ENCODE measurements around the gene SCN8A.

Gene SCN8A

GRCh38 chr12:51589060-51589459 lies 2.0 kb upstream of the SCN8A start:
- TF ChIP-seq, protein P1, sequence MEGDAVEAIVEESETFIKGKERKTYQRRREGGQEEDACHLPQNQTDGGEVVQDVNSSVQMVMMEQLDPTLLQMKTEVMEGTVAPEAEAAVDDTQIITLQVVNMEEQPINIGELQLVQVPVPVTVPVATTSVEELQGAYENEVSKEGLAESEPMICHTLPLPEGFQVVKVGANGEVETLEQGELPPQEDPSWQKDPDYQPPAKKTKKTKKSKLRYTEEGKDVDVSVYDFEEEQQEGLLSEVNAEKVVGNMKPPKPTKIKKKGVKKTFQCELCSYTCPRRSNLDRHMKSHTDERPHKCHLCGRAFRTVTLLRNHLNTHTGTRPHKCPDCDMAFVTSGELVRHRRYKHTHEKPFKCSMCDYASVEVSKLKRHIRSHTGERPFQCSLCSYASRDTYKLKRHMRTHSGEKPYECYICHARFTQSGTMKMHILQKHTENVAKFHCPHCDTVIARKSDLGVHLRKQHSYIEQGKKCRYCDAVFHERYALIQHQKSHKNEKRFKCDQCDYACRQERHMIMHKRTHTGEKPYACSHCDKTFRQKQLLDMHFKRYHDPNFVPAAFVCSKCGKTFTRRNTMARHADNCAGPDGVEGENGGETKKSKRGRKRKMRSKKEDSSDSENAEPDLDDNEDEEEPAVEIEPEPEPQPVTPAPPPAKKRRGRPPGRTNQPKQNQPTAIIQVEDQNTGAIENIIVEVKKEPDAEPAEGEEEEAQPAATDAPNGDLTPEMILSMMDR (IDR thresholded peaks at IDR 0.05; ENCODE audit: extremely low read depth, missing control alignments): no peak

DNA sequence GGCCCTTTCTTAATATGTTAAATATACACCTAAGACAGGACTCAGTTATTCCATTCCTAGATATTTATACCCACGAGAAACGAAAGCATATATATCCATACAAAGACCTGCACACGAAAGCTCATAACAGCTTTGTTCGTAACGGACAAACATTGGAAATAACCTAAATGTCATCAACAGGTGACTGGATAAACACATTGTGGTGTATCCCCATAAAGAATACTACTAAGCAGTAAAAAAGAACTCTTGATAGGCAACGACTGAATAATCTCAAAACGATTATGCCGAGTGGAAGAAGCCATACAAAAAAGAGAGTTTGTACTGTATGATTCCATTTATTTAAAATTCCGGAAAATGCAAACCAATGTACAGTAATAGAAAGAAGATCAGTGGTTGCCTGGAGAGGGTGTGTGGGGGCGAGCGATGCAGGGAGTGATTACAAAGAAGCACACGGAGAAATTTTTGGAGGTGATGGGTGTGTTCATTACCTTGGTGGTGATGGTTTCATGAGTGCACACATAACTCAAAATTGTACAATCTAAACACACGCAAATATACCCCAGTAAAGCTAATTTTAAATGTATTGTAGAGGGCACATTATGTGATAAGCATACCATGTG lies 1.4 kb upstream of the SCN8A start:
- TF ChIP-seq, protein P1 (IDR thresholded peaks at IDR 0.05; ENCODE audit: extremely low read depth, missing control alignments): no peak
- DNase-seq (ENCODE audit: low spot score): no peak

More at GRCh38 chr12:51589060-51589459, 2.0 kb upstream of the SCN8A start:
- DNase-seq (ENCODE audit: low spot score): no peak

DNA sequence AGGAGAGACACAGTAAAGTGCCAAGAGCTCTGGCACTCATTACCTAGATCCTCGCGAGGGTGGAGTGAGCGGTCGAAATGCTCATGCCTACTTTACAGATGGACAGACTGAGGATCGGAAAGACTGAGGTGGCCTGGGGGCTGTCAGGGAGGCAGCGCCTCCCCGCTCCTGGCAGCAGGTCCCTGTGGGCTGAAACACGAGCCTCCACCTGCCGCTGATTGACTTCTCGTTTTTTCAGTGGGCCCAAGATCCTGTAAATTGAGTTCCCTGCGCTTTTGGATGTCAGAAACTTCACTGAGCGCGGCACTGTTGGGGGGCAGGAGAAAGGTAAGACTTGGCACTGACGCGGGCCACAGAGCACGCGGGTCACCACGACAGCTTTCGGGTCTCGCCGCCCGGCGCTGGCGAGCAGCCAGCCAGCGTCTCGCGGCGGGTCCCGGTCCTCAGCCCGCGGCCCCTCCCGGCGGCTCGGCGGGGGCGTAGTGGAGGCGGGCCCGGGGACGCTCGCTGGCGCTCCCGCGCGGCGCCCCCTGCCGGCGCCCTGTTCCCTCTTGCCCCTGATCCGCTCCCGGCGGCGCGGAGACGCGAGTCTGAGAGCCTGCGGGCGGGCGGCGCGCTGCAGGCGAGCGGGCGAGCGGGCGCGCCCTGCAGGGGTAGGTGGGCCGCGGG lies 552 bp upstream of the SCN8A start:
- TF ChIP-seq, protein P1 (IDR thresholded peaks at IDR 0.05; ENCODE audit: extremely low read depth, missing control alignments): peak; percentile 90
- DNase-seq (ENCODE audit: low spot score): peak; percentile 93

GRCh38 chr12:51592034-51592705 lies 1.1 kb downstream of the SCN8A start:
- no peak for DNase-seq (ENCODE audit: low spot score)

DNA sequence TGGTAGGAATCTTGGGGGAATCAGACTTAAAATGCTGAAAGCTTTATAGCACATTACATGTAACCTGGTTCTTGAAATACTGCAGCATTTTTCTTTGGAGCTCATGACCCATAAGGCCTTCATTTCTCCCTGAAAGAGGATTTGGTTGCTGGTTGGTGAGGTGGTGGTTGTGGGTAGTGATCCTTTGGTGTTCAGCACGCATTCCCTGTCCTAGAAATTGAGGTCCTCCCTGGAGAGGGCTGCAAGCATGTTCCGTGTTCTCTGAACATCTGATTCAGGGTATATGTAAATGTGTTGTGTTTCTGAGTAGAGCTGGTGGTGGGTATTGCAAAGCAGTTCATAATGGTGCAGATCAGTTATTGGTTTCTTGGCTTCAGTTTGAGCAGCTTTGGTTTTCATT lies 2.0 kb downstream of the SCN8A start:
- TF ChIP-seq, protein P1 (IDR thresholded peaks at IDR 0.05; ENCODE audit: extremely low read depth, missing control alignments): no peak
- no peak for DNase-seq (ENCODE audit: low spot score)

More at GRCh38 chr12:51592034-51592705, 1.1 kb downstream of the SCN8A start:
- TF ChIP-seq, protein P1 (IDR thresholded peaks at IDR 0.05; ENCODE audit: extremely low read depth, missing control alignments): no peak

GRCh38 chr12:51593539-51593938 lies 2.5 kb downstream of the SCN8A start:
- TF ChIP-seq, protein P1 (IDR thresholded peaks at IDR 0.05; ENCODE audit: extremely low read depth, missing control alignments): no peak

GRCh38 chr12:51598156-51598555 lies 7.1 kb downstream of the SCN8A start:
- TF ChIP-seq, protein P1 (IDR thresholded peaks at IDR 0.05; ENCODE audit: extremely low read depth, missing control alignments): no peak

More at GRCh38 chr12:51593539-51593938, 2.5 kb downstream of the SCN8A start:
- DNase-seq (ENCODE audit: low spot score): no peak

More at GRCh38 chr12:51598156-51598555, 7.1 kb downstream of the SCN8A start:
- no peak for DNase-seq (ENCODE audit: low spot score)
